GM18519 (cell line): Measurements from ENCODE around the gene SPTSSB.
A peak's percentile ranks its signal among the peaks of the same experiment; 100 is the strongest.

Experiments used
- ATAC-seq: cut with Tn5 transposase; IDR thresholded peaks from one replicate; pipeline ENCODE4 v1.9.1; 2021; ENCODE audit warnings: mild to moderate bottlenecking, moderate library complexity; ENCODE audit not compliant: unreplicated experiment, low FRiP score

Gene SPTSSB

DNA sequence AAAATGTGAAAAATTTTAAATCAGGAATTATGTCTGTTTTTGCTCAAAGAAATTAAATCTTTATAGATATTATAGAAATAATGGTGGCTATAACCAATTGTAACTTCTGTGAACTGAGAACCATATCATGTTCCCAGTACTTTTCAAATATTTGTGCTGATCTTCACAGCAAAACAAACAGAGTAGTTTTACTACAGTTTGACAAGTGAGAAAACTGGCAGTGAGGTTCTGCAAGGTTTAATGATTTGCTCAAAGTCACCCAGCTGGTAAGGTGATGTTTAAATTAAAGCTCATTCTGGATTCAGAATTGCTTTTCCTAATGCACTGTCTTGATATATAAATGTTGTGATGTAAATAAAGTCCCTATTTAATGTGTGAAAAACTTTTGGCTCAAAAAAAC is 22.0 kb upstream of the SPTSSB start:
- ATAC-seq: no peak

DNA sequence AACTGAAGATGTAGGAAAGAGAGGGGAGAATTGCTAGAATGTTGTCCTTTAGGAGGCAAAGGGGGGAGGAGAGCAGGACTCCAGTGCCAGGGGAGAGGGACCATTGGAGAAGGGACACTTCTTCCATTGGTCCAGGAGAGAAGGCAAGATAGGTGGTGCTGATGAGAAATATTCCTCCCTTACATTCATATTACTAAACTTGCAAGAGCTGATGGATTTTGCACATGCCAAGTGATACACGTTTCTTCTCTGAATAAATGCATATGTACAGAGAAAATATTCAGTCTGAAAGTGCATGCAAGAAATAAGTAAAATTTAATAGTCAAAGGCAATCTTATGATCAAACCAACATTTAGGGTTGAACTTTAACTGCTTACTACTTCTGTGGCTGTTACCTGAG is 21.5 kb upstream of the SPTSSB start:
- ATAC-seq: no peak

DNA sequence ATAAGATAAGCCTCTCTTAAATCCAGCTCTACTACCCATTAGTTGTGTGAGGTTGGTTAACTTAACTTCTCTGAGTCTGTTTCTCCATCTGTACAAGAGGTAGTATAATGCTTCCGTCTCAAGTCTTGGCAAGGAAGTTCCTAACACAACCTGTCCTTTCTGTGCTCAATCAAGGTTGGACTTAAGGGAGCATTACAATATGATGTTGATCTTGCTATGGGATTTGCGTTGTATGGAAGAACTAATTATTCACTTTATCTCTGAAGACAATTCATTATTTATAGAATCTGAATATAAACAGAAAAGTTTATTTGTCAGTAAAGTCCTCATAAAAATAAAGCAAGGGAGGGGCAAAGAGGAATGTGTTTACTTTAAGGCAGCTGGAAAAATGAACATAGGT is 18.9 kb upstream of the SPTSSB start:
- no peak for ATAC-seq

DNA sequence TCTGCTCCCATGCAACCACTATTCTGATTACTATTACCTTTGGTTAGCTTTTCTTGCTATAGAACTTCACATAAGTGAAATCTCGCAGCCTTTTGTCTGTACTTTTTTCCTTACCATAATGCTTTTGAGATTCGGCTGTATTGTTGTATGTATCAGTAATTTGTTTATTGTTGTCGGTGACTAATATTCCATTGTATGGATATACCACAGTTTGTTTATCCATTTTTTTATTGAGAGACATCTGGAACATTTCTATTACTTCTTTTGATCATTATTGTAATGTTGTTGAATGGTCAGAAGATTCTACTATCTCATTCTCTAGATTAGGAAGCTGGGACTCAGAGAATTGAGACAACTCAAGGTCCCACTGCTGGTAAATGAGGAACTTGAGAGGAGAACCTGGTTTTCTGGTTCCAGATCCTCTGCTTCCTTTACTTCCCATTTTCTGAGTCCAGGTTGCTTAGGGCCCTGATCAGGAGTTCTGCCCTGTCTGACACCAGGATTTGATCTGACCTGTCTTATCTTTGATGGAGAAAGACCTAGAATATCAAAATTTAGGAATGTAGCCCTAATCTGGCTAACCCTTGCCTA is 18.2 kb upstream of the SPTSSB start:
- no peak for ATAC-seq

DNA sequence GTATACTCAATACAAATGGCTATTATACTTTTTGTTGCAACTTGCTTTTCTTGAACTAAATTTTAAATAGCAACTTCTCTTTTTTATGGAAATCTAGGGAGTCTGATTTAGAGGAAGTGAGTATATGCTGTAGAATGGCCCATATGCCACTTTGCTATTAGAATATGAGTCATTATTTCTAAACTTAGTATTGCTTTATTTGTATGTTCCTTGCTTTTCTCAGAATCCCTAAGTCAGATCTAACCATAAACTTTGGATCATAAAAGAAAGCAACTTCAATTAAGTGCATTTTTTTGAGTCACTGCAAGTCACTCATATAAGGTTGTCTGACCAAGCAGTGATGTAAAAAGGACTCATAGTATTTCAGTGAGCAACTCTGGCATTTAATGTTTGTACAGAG is 17.5 kb upstream of the SPTSSB start:
- no peak for ATAC-seq

DNA sequence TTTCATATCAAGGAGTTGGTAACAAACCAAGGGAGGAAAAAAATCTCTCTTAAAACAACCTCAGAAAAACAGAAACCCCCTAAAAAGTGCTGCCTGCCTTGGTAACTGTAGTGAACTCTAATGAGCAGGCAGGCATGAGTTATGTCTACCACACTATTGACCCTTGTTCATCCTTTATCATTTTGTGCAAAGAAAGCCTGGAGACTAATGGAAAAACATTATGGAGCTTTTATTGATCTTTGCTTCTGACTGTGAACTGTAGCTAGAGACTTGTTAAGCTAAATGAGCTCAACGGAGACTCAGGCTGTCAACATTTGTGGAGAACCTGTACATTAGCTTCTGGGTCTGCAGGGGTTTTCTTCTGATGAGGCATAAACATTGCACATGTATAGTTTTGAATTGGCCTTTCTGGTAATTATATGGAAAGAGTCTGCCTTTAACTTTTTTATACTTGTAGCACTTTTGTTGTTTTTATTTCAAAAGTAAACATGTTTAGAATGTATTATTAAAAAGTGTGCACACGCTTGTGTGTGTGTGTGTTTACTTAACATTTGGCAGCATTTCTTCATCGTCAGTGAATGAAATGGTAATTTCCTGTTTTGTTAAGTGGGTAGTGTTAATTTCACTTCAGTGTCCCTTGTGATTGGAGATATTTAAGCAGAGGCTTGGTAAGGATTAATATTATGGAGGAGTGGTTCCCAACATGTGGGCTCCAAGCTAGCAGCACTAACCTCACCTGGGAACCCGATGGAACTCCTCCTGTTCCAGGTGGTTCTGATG is 15.9 kb upstream of the SPTSSB start:
- no peak for ATAC-seq

DNA sequence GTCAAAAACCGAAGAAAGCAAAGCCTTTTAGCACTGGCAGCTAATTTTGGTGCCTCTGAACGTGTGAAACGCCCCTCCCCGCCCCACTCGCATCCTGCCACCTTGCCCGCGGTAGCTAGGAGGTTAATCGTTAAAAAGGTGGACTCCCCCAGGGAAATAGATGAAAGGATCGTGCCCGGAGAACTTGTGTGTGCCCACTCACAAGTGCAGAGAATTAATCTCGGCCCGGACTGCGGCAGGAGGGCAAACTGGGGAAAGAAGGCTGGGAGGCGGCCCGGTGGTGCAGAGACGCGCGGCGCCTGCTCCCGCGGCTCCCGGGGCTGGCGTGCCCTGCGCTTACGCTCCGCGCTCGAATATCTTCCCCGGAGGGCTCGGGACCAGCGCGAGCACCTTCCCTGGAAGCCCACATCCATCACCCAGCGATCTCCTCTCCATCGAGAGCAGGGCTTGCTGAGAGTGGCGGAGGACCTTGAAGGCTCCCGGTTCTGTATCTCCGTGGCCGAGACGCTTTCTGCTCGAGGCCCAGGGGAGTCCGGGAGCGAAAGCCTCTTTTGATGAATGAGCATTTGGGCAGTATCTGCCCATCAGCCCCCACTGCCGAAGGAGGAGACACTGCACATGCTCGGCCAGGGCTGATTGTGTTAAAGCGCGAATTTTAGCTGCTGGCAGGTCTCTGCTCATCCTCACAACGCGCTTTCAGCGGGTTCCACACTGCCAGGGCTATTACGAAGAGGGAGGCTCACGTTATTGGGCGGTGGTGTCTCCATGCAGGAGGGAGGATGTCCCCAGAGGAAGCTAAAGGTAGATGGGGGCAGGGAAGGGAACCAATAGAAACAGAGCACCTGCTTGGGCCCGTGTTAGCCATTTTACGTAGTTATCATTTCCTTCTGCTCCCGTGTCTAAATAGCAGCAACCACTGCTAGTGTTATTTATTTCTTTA is 1.3 kb upstream of the SPTSSB start:
- ATAC-seq: no peak

DNA sequence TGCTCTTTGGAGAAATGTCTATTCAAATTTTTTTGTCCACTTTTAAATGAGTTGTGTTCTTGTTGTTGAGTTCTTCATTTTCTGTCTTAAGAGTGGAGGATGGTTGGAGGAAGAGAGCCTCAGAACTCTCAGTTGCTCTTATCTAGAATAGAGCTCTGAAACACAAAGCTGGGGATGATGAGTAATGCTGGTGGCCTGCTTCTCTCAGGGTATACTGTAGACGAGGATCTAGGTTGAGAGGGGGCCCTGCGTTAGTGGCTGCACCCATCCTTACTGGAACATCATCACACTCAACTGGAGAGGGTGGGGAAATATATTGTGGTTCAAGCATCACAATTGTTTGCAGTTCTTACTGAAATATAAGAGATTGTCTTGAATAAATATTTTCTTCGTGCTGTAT is 1.8 kb downstream of the SPTSSB start:
- ATAC-seq: no peak

DNA sequence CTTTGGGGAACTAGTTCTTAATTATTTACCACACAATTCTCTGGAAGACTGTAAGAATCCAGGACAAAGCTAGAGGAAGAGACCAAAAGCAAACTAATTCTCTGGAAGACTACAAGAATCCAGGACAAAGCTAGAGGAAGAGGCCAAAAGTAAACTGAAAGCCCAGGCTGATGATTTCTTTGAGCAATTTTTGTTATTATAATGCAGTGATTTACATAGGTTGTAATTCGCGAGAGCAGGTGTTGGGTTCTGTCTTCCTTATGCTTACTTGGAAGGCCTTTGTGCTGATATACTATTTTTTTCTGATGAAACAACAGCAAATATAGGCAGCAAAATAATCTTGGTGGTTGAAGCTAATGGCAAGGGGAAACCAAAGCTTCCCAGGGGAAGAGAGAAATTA is 5.2 kb downstream of the SPTSSB start:
- no peak for ATAC-seq

DNA sequence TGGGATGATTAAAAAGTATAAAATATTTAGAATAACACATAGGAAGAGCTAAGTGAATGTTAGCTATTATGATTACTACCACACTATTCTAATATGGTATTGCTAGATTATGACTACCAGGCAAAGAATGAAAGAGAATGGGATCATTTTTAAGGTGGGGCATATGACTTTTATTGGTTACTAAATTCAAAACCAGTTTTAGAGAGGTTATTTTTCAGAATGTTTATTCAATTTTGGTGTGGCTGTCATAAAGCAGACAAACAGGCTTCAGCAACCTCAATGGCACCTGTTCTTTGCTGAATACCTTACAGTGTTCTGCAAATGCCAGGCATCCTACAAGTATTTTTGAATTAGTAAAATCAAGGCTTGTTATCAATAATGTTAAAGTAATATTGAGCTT is 12.8 kb downstream of the SPTSSB start:
- no peak for ATAC-seq

DNA sequence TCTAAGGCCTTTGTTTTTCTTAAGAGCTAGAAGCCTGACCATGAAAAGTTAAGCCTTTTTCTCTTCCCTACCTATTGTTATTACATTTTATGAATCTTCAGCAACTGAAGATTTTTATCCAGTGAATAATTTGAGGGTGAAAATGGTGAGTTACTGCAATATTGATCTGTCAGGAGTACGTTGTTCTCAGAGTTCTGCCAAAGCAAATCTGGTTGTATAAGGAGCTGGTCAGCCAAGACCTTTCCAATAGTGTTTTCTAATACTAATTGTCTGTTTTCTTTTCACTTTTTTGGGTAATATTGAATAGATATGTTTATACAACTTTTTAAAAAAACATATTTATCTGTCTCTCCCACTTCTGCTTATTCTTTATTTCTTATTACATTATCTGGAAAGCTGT is 15.0 kb downstream of the SPTSSB start:
- ATAC-seq: no peak

DNA sequence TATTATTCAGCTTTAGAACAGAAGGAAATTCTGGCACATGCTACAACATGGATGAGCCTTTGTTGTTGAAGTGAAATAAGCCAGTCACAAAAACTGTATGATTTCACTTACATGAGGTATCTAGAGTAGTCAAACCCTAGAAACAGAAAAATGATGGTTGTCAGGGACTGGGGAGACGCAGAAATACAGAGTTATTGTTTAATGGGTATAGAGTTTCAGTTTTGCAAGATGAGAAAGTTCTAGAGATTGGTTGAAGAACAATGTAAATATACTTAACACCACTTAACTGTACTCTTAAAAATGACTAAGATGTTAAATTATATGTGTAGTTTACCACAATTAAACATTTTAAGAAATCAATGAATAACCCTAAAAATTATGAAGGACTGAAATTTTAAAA is 15.8 kb downstream of the SPTSSB start:
- ATAC-seq: no peak

DNA sequence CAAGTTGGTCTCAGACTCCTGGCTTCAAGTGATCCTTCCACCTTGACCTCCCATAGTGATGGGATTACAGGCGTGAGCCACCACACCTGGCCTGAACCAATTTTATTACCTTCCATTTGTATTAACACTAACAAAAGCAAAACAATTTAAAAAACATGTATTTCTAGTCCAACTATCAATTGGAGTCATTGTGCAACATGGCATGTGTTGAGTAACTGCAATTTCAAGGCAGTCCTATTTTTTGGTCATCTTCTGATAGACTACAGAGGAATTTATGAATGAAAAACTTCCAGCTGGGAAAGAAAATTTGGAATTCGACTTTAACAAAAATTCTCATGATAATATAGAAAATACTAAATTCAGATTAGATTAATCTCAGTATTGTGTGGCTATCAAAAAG is 16.8 kb downstream of the SPTSSB start:
- ATAC-seq: no peak

DNA sequence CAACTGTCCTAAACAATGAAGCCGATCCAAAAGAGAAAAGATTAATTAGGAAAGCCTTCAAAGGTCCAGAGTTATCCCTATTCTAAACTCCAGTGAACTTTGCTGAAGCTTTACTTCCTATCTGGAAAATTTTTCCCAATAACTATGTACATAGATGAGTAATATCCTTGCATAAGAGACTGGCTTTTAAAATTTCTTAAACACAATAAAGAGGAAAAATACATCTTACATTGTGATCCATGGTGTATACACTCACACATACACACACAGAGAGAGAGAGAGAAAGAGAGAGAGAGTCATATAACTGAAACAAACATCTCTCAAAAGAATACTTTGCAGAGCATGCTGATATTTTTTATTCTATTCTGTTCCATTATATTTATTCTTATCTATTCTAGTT is 20.0 kb downstream of the SPTSSB start:
- no peak for ATAC-seq

DNA sequence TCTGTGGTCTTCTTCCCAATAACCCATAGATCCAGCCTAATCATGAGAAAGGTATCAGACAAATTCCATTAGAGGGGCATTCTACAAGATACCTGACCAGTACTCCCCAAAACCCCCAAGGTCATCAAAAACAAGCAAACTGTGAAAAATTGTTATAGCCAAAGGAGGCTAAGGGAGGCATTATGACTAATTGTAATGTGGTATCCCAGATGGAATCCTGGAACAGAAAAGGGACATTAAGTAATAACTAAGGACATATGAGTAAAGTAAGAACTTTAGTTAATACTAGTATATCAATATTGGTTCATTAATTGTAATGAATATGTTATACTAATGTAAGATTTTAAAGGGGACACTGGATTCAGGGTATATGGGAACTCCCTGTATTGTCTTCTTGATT is 20.4 kb downstream of the SPTSSB start:
- ATAC-seq: no peak

DNA sequence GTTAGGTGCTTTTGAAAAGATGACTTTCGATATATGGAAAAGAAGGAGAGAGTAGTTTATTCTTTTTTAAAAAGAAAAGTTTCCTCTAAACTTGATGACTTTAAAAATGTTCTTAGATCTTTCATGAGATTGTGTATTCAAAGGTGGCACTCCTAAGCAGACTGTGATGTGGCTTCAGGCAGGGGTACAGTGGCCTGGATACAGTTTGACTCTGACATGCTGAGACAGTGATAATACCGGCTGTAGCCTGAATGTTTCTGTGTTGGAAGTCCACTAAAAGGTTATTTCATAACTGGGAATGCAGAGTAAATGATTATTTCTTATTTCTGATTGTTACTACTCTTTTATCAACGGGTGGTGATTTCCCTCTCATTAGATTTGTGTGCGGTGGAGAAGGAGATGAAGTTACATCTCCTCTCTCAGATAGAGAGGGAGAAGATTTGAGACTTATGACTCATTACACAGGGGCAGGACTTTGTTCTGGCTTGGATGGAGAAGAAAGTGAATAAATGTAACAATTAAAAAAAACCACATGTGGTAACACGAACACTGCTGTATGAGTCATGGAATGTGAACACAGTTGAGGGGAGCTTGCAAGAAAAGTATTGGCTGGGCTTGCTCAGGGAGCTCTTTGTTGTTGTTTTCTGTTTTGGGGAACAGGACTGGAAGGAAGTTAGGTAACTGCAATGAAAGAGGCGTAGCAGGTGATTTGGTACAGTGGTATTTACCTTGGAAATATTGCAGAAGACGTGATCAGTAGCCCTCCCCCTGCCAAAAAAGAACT is 21.6 kb downstream of the SPTSSB start:
- ATAC-seq: peak; percentile 63

DNA sequence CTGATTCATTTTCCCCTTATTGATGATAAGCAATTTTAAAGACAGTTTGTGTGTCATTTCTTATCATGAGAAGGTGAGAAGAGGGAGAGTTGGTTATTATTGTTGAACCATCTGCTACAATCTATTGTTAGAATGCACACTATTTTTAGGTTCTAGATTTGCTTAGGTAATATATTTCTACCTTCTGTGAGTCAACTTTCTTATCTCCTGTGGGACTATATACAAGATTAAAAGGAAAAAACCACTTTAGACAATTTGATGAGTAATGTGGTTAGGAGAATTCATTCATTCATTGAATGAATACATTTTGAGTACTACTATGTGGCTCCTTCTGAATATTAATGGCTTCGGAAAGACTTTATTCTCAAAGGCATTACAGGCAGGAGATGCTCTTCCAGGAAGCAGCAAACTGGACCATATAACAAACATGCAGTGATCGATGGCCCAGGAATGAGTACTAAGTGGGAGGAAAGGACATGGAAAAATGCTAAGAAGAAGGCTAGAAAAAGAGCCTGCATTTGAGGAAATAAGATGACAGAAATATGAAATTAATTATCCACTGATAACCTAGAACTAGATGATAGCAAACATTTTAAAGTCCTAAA is 22.4 kb downstream of the SPTSSB start:
- ATAC-seq: no peak

DNA sequence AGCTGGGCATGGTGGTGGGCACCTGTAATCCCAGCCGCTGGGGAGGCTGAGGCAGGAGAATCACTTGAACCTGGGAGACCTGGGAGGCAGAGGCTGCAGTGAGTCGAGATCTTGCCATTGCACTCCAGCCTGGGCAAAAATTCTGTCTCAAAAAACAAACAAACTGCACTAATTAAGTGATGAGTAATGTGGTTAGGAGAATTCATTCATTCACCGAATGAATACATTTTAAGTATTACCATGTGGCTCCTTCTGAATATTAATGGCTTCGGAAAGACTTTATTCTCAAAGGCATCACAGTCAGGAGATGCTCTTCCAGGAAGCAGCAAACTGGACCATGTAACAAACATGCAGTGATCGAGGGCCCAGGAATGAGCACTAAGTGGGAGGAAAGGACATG is 23.6 kb downstream of the SPTSSB start:
- no peak for ATAC-seq

DNA sequence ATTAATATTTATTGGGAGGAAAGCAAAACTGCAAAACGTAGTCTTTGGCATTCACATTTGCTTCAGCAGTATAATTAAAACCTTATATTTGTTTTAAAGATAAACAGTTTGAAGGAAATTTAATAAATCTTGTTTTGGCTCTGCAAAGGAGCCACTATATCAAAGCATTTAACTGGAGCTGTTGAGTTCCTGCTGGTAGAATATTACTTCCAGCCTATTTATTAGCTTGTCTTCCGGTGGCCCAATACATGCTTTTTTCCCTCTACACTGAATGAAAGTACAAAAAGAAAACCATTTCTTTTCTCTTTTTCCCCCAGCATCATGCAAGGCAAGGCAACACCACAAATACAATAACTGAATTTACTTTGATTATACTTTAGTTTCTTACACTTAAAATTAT is 26.3 kb downstream of the SPTSSB start:
- no peak for ATAC-seq

DNA sequence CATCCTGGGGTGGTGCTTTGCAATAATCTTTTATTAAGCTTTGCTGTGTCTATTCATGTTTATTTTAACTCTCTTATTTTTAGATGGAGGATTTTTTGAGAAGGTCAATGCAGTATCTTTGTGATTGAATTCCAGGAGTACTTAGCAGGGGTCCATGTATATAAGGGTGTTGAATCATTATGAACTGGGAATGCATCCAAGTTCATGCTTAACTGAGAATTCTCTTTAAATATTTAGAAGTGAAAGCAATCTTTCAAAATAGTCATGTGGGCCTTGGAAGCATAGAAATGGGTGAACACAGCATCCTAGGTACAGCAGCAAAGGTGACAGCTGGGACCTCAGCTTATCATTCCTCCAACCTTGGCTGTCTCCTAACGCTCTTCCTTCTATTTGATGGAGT is 27.3 kb downstream of the SPTSSB start:
- no peak for ATAC-seq
